H9 (cell line): Measurements from ENCODE around the gene NAT16. TPM values are rescaled to one million over a fixed set of nuclear protein-coding genes. Genes with fewer than 3 reads are reported as not detected.

Source experiments
- DNase-seq: peaks from one replicate; pipeline ENCODE4 v3.0.0-alpha.2; 2017
- H2AFZ ChIP-seq: one replicate; pipeline ENCODE4 v1.6.1; 2013; ENCODE audit warnings: mild to moderate bottlenecking, low read length, control low read depth, moderate library complexity
- H2AK5ac ChIP-seq: 2 replicates; pipeline ENCODE4 v1.6.1; 2013; ENCODE audit warnings: low read length, control low read depth, mixed read lengths; ENCODE audit not compliant: insufficient read length
- H2BK120ac ChIP-seq: one replicate; pipeline ENCODE4 v1.6.1; 2013; ENCODE audit warnings: low read depth, mild to moderate bottlenecking, low read length, control low read depth, inconsistent platforms; ENCODE audit not compliant: poor library complexity, severe bottlenecking
- H2BK12ac ChIP-seq: 2 replicates; pipeline ENCODE4 v1.6.1; 2013; ENCODE audit warnings: low read length, control low read depth, mixed read lengths, low read depth; ENCODE audit not compliant: insufficient read length
- H2BK15ac ChIP-seq: 2 replicates; pipeline ENCODE4 v1.6.1; 2013; ENCODE audit warnings: low read depth, low read length, control low read depth
- H2BK20ac ChIP-seq: one replicate; pipeline ENCODE4 v1.6.1; 2013; ENCODE audit warnings: low read depth, mild to moderate bottlenecking, low read length, control low read depth, inconsistent platforms; ENCODE audit not compliant: poor library complexity, severe bottlenecking
- H2BK5ac ChIP-seq: 2 replicates; pipeline ENCODE4 v1.6.1; 2013; ENCODE audit warnings: low read length, control low read depth, mixed read lengths; ENCODE audit not compliant: insufficient read length
- H3K14ac ChIP-seq: 2 replicates; pipeline ENCODE4 v1.6.1; 2013; ENCODE audit warnings: low read length, control low read depth; ENCODE audit not compliant: insufficient read depth
- H3K18ac ChIP-seq: 2 replicates; pipeline ENCODE4 v1.6.1; 2013; ENCODE audit warnings: low read depth, mild to moderate bottlenecking, mixed read lengths, low read length, control low read depth; ENCODE audit not compliant: insufficient read length
- H3K23ac ChIP-seq: 2 replicates; pipeline ENCODE4 v1.6.1; 2013; ENCODE audit warnings: low read length, control low read depth, mixed read lengths, low read depth; ENCODE audit not compliant: insufficient read length
- H3K23me2 ChIP-seq: 2 replicates; pipeline ENCODE4 v1.6.1; 2013; ENCODE audit warnings: low read depth, mild to moderate bottlenecking, mixed read lengths, low read length, control low read depth; ENCODE audit not compliant: insufficient read length, poor library complexity, severe bottlenecking
- H3K27ac ChIP-seq: 2 replicates; pipeline ENCODE4 v1.5.1; 2013; ENCODE audit warnings: low read length, control low read depth, mixed read lengths, low read depth; ENCODE audit not compliant: insufficient read length
- H3K27me3 ChIP-seq: 2 replicates; pipeline ENCODE4 v1.6.1; 2013; ENCODE audit warnings: low read length, control low read depth, inconsistent platforms; ENCODE audit not compliant: insufficient read depth
- H3K4ac ChIP-seq: 2 replicates; pipeline ENCODE4 v1.6.1; 2013; ENCODE audit warnings: low read depth, mild to moderate bottlenecking, control low read depth, inconsistent platforms, low read length, moderate library complexity
- H3K4me1 ChIP-seq: 2 replicates; pipeline ENCODE4 v1.6.1; 2013; ENCODE audit warnings: low read length, control low read depth, inconsistent platforms; ENCODE audit not compliant: insufficient read depth
- H3K4me2 ChIP-seq: 2 replicates; pipeline ENCODE4 v1.6.1; 2013; ENCODE audit warnings: low read length, control low read depth, mixed read lengths; ENCODE audit not compliant: insufficient read length, insufficient read depth
- H3K56ac ChIP-seq: 2 replicates; pipeline ENCODE4 v1.6.1; 2013; ENCODE audit warnings: low read depth, mild to moderate bottlenecking, mixed read lengths, low read length, control low read depth; ENCODE audit not compliant: insufficient read length
- H3K79me1 ChIP-seq: 2 replicates; pipeline ENCODE4 v1.6.1; 2013; ENCODE audit warnings: low read depth, mild to moderate bottlenecking, moderate library complexity, low read length, control low read depth, inconsistent platforms; ENCODE audit not compliant: insufficient read depth, poor library complexity, severe bottlenecking
- H3K79me2 ChIP-seq: 2 replicates; pipeline ENCODE4 v1.6.1; 2013; ENCODE audit warnings: low read length, control low read depth, inconsistent platforms; ENCODE audit not compliant: insufficient read depth
- H3K9ac ChIP-seq: 2 replicates; pipeline ENCODE4 v1.6.1; 2013; ENCODE audit warnings: low read length, control low read depth, mixed read lengths; ENCODE audit not compliant: insufficient read length; ENCODE audit errors: extremely low read depth
- H3K9me3 ChIP-seq: one replicate; pipeline ENCODE4 v1.6.1; 2013; ENCODE audit warnings: low read depth, low read length, inconsistent platforms; ENCODE audit not compliant: control insufficient read depth
- H3T11ph ChIP-seq: one replicate; pipeline ENCODE4 v1.6.1; 2013; ENCODE audit warnings: mild to moderate bottlenecking, low read length, control low read depth, inconsistent platforms
- H4K20me1 ChIP-seq: one replicate; pipeline ENCODE4 v1.6.1; 2013; ENCODE audit not compliant: control insufficient read depth, insufficient read length, insufficient read depth
- H4K5ac ChIP-seq: 2 replicates; pipeline ENCODE4 v1.6.1; 2013; ENCODE audit warnings: low read depth, mild to moderate bottlenecking, mixed read lengths, low read length, control low read depth; ENCODE audit not compliant: insufficient read length
- H4K8ac ChIP-seq: replicated peaks from 2 replicates; pipeline ENCODE4 v1.6.1; 2013; ENCODE audit warnings: low read length, control low read depth, mixed read lengths, low read depth; ENCODE audit not compliant: insufficient read length
- H4K91ac ChIP-seq: 2 replicates; pipeline ENCODE4 v1.6.1; 2013; ENCODE audit warnings: low read depth, mild to moderate bottlenecking, moderate library complexity, mixed read lengths, low read length, control low read depth; ENCODE audit not compliant: insufficient read length
- H3K27ac Mint-ChIP-seq, 3 experiments: 2 replicates in 2 of 3; 3 replicates in 1 of 3; pipeline ENCODE4 v1.8.0; 2020 to 2021; ENCODE audit warnings: mixed read lengths in 3 of 3, mild to moderate bottlenecking in 1 of 3, moderate library complexity in 1 of 3
- H3K27me3 Mint-ChIP-seq: 2 replicates; pipeline ENCODE4 v1.8.0; 2021; ENCODE audit warnings: low read depth, mild to moderate bottlenecking, moderate library complexity, mixed read lengths
- H3K36me3 Mint-ChIP-seq, 3 experiments: 2 replicates in 2 of 3; 3 replicates in 1 of 3; pipeline ENCODE4 v1.8.0; 2020 to 2021; ENCODE audit warnings: low read depth in 3 of 3, mixed read lengths in 3 of 3; ENCODE audit not compliant: insufficient read depth in 1 of 3
- H3K4me1 Mint-ChIP-seq, 2 experiments: 2 replicates each; pipeline ENCODE4 v1.8.0; 2020; ENCODE audit warnings: mixed read lengths in 2 of 2
- H3K4me3 Mint-ChIP-seq, 2 experiments: 2 replicates in 1 of 2; 3 replicates in 1 of 2; pipeline ENCODE4 v1.8.0; 2020 to 2021; ENCODE audit warnings: mild to moderate bottlenecking in 2 of 2, mixed read lengths in 2 of 2, moderate library complexity in 1 of 2
- H3K9me3 Mint-ChIP-seq, 2 experiments: 2 replicates in 1 of 2; 3 replicates in 1 of 2; pipeline ENCODE4 v1.8.0; 2020; ENCODE audit warnings: mild to moderate bottlenecking in 2 of 2, mixed read lengths in 2 of 2, moderate library complexity in 1 of 2
- WGBS: extraction: QIAGEN DNeasy Blood & Tissue Kit; methylation state at CpG from one replicate; pipeline ENCODE4 v1.1.7; 2013; ENCODE audit warnings: missing lambda C conversion rate, low lambda C conversion rate, mixed read lengths; ENCODE audit not compliant: insufficient read length; ENCODE audit errors: extremely low coverage; 5-methylcytosine and 5-hydroxymethylcytosine counted together
- total RNA-seq: library from RNA; stranded (reverse); gene quantifications from 2 replicates; pipeline ENCODE4 v1.2.1, GENCODE V29; 2021
- TF ChIP-seq, protein P1 (sequence below): fragments of 200-600 bp; sonication (generic); conservative IDR thresholded peaks from 3 replicates; pipeline ENCODE4 v1.8.0; 2021; ENCODE audit warnings: antibody characterized with exemption, mild to moderate bottlenecking

The NAT16 gene
- total RNA-seq, 1 experiment from 2014 or later = 0.50 TPM

DNA sequence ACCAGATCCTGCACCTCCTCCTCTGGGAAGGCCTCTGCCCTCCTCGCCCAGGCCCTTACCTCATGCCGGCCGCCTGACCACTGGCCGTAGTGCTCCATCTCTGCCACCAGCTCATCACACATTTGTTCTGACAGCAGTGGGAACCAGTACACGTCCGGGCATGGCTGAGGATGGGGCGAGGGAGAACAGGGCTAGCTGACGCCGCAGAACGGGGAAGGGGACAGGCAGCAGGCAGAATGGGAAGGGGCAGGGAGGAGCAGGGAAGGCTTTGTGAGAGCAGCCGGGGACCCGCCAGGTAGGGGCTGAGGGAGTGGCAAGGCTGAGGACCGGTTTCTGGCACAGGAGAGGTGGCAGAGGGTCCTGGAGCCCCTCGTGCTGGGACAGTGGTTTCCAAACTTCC is 28.7 kb upstream of the NAT16 start:
- Histone ChIP-seq H4K8ac (no peak overlapping the region), H3K27me3 (no peaks in the 10 kb centered on the region), H3K4ac (no peak overlapping the region), H3K9me3 (no peaks in the 10 kb centered on the region), H4K5ac (no peak overlapping the region), H2BK120ac (no peak overlapping the region), H4K20me1 (no peaks in the 10 kb centered on the region), H3K23me2 (no peaks in the 10 kb centered on the region), H2BK12ac (no peak overlapping the region), H3K79me1 (no peaks in the 10 kb centered on the region), H3K4me2 (no peak overlapping the region), H3K14ac (no peak overlapping the region), H3K4me1 (no peaks in the 10 kb centered on the region), H3K56ac (no peak overlapping the region), H3T11ph (no peak overlapping the region), H3K27ac (no peak overlapping the region), H2BK20ac (no peak overlapping the region), H2AFZ (no peak overlapping the region), H2BK5ac (no peak overlapping the region), H3K23ac (no peak overlapping the region), H2BK15ac (no peak overlapping the region), H2AK5ac (no peak overlapping the region), H3K18ac (no peak overlapping the region), H4K91ac (no peak overlapping the region), H3K9ac (no peak overlapping the region), H3K79me2 (no peaks in the 10 kb centered on the region)
- no peaks in the 10 kb centered on the region for H3K4me1 Mint-ChIP-seq
- no CpG with 5 or more reads among the region's 14 CpGs for WGBS
- H3K27ac Mint-ChIP-seq = peak overlapping the region in 1 of 3 experiments; percentile 57; a peak in 1 of 7 replicates
- H3K27me3 Mint-ChIP-seq = no peaks in the 10 kb centered on the region; the same call in none of the 2 replicates
- peaks cover 7 to 43% (median 19%) of the 10 kb centered on the region in 3 experiments; a peak in 6 of 7 replicates for H3K36me3 Mint-ChIP-seq
- no peak for DNase-seq
- H3K4me3 Mint-ChIP-seq = no peak overlapping the region
- TF ChIP-seq, protein P1, sequence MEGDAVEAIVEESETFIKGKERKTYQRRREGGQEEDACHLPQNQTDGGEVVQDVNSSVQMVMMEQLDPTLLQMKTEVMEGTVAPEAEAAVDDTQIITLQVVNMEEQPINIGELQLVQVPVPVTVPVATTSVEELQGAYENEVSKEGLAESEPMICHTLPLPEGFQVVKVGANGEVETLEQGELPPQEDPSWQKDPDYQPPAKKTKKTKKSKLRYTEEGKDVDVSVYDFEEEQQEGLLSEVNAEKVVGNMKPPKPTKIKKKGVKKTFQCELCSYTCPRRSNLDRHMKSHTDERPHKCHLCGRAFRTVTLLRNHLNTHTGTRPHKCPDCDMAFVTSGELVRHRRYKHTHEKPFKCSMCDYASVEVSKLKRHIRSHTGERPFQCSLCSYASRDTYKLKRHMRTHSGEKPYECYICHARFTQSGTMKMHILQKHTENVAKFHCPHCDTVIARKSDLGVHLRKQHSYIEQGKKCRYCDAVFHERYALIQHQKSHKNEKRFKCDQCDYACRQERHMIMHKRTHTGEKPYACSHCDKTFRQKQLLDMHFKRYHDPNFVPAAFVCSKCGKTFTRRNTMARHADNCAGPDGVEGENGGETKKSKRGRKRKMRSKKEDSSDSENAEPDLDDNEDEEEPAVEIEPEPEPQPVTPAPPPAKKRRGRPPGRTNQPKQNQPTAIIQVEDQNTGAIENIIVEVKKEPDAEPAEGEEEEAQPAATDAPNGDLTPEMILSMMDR = no peak
- H3K9me3 Mint-ChIP-seq = no peaks in the 10 kb centered on the region
